ENCODE results near the gene MYO1D. TPM values are rescaled to one million over a fixed set of nuclear protein-coding genes. Genes with fewer than 3 reads are reported as not detected.
"Not testable (repeated sequence)": the region's sequence is repeated elsewhere in the genome, so short reads cannot be mapped to it uniquely, and the experiment has no call there.

MYO1D gene
- total RNA-seq, 1 donor from 2014 or later = 27.7 TPM

GRCh38 chr17:32527146-32527545 lies 349.8 kb downstream of the MYO1D start:
- Mint-ChIP-seq H3K36me3 (ENCODE audit: low read depth) (no peaks in the 10 kb centered on the region), H3K9me3 (no peaks in the 10 kb centered on the region), H3K27me3 (no peaks in the 10 kb centered on the region), H3K27ac (peak overlapping the region; percentile 31), H3K4me3 (no peak overlapping the region), H3K4me1 (peaks cover 58% of the 10 kb centered on the region)
- ChIA-PET CTCF (interaction anchor here (1.1 to 2.7 kb wide), 3 partner anchors 43 to 82 kb away, joined by 3 to 11 read pairs (median 5); no protein-coding TSS in a partner anchor), POLR2A (no interaction called here)
- TF ChIP-seq, protein P1, sequence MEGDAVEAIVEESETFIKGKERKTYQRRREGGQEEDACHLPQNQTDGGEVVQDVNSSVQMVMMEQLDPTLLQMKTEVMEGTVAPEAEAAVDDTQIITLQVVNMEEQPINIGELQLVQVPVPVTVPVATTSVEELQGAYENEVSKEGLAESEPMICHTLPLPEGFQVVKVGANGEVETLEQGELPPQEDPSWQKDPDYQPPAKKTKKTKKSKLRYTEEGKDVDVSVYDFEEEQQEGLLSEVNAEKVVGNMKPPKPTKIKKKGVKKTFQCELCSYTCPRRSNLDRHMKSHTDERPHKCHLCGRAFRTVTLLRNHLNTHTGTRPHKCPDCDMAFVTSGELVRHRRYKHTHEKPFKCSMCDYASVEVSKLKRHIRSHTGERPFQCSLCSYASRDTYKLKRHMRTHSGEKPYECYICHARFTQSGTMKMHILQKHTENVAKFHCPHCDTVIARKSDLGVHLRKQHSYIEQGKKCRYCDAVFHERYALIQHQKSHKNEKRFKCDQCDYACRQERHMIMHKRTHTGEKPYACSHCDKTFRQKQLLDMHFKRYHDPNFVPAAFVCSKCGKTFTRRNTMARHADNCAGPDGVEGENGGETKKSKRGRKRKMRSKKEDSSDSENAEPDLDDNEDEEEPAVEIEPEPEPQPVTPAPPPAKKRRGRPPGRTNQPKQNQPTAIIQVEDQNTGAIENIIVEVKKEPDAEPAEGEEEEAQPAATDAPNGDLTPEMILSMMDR (IDR thresholded peaks at IDR 0.05) = no peak
- DNase-seq (no peak), ATAC-seq (ENCODE audit: low read depth) (no peak)
- intact Hi-C loops (cut with micrococcal nuclease) = no loop called here

DNA sequence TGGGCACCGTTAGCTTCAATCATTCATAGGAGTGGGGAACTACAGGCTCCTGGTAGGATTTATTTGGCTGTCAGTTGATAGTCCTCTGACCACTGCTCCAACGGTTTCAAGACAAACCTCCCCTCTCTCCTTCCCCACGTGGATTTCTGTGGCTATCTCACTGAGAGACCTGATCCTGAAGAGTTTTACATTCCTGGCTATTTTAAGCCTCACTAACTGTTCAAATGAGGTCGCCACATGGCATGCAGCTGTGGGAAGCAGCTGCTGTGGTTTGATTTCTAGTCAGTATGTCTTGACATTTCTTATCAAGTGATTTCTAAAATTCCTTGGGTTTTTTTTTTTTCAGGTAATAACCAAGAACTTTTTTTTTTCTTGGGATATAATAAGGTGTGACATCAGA lies 351.8 kb downstream of the MYO1D start:
- Mint-ChIP-seq H3K36me3 (ENCODE audit: low read depth) (no peaks in the 10 kb centered on the region), H3K27ac (peak overlapping the region; percentile 93), H3K4me1 (peaks cover 74% of the 10 kb centered on the region), H3K4me3 (no peak overlapping the region), H3K9me3 (no peaks in the 10 kb centered on the region), H3K27me3 (no peaks in the 10 kb centered on the region)
- ATAC-seq (ENCODE audit: low read depth) = no peak
- ChIA-PET CTCF (interaction anchor here (2.3 to 2.7 kb wide), 3 partner anchors 14 to 63 kb away, joined by 8 to 20 read pairs (median 11); no protein-coding TSS in a partner anchor), POLR2A (interaction anchor here (0.9 to 4.3 kb wide), 6 partner anchors 10 to 65 kb away, joined by 4 to 90 read pairs (median 10); partner anchors contain the start of gene CDK5R1)
- TF ChIP-seq, protein P1 (IDR thresholded peaks at IDR 0.05) = no peak
- DNase-seq = no peak
- intact Hi-C loops (cut with micrococcal nuclease) = no loop called here

GRCh38 chr17:32524553-32524880 lies 352.4 kb downstream of the MYO1D start:
- ChIA-PET CTCF (interaction anchor here (1.3 to 2.5 kb wide), 10 partner anchors 10 to 84 kb away, joined by 4 to 20 read pairs (median 6); partner anchors contain the start of genes CDK5R1 and PSMD11), POLR2A (interaction anchor here (0.8 to 4.3 kb wide), 14 partner anchors 9 to 87 kb away, joined by 4 to 90 read pairs (median 11); partner anchors contain the start of genes CDK5R1 and PSMD11)
- not testable (repeated sequence) for H3K36me3 Mint-ChIP-seq (ENCODE audit: low read depth); H3K4me3 Mint-ChIP-seq; H3K9me3 Mint-ChIP-seq; H3K27me3 Mint-ChIP-seq; DNase-seq; ATAC-seq (ENCODE audit: low read depth)
- peak overlapping the region; percentile 93 for H3K27ac Mint-ChIP-seq
- peaks cover 80% of the 10 kb centered on the region for H3K4me1 Mint-ChIP-seq
- intact Hi-C loops (cut with micrococcal nuclease) = loop anchor here (1.0 kb wide), 1 partner anchor 34 kb away; no protein-coding TSS in a partner anchor

DNA sequence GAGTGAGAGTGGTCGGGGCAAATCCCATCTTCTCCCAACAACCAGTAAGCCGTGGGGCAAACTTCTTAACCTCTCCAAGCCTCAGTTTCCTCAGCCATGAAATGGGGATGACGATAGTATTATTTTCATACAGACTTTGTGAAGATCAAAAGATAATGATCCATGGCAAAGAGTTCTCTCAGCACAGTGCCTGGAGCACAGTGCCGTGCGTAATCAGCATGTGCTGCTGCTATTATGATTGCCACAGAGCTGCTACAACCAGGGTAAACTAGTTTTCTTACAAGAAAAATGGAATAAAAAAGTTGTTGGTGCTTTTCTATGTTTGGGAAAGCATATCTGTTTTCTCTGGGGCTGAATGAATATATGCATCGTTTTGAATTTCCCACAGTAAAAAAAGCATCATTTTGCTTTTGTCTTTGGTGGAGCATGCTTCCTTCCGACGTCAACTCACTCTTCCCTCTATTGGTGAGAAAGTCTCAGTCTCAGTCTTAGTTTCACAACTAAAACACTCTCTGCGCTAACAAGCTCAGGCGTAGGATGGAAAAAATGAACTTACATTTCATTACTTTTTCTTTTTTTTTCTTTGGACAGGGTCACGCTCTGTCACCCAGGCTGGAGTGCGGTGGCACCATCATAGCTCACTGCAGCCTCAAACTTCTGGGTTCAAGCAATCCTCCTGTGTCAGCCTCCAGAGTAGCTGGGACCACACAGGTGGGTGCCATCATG lies 352.9 kb downstream of the MYO1D start:
- no peaks in the 10 kb centered on the region for H3K36me3 Mint-ChIP-seq (ENCODE audit: low read depth)
- intact Hi-C loops (cut with micrococcal nuclease) = loop anchor here (1.0 to 2.0 kb wide), 7 partner anchors 9 to 174 kb away; partner anchors contain the start of genes CDK5R1, PSMD11 and ZNF207
- POLR2A ChIA-PET = interaction anchor here (0.6 to 4.3 kb wide), 22 partner anchors 9 to 1204 kb away, joined by 3 to 90 read pairs (median 9); partner anchors contain the start of genes CDK5R1 and PSMD11
- no peaks in the 10 kb centered on the region for H3K9me3 Mint-ChIP-seq
- peak overlapping the region; percentile 48 for H3K4me3 Mint-ChIP-seq
- ATAC-seq (ENCODE audit: low read depth) (peak; percentile 53), DNase-seq (no peak)
- CTCF ChIA-PET = interaction anchor here (1.3 to 2.5 kb wide), 10 partner anchors 9 to 84 kb away, joined by 4 to 20 read pairs (median 6); partner anchors contain the start of genes CDK5R1 and PSMD11
- H3K4me1 Mint-ChIP-seq = peaks cover 79% of the 10 kb centered on the region
- H3K27ac Mint-ChIP-seq = peak overlapping the region; percentile 93
- TF ChIP-seq, protein P1 (IDR thresholded peaks at IDR 0.05) = no peak
- H3K27me3 Mint-ChIP-seq = no peaks in the 10 kb centered on the region

- TF ChIP-seq, protein P1 (IDR thresholded peaks at IDR 0.05) = no peak
- peaks cover 79% of the 10 kb centered on the region for H3K4me1 Mint-ChIP-seq
- no peaks in the 10 kb centered on the region for H3K9me3 Mint-ChIP-seq
- no peak for DNase-seq
- no peaks in the 10 kb centered on the region for H3K27me3 Mint-ChIP-seq
- peak overlapping the region; percentile 48 for H3K4me3 Mint-ChIP-seq
- intact Hi-C loops (cut with micrococcal nuclease) = loop anchor here (1.0 to 2.0 kb wide), 6 partner anchors 8 to 173 kb away; partner anchors contain the start of genes CDK5R1, PSMD11 and ZNF207
- ChIA-PET CTCF (interaction anchor here (1.3 to 2.5 kb wide), 10 partner anchors 8 to 85 kb away, joined by 4 to 20 read pairs (median 6); partner anchors contain the start of genes CDK5R1 and PSMD11), POLR2A (interaction anchor here (0.6 to 4.3 kb wide), 22 partner anchors 8 to 1204 kb away, joined by 3 to 90 read pairs (median 8); partner anchors contain the start of genes CDK5R1 and PSMD11)
- ATAC-seq (ENCODE audit: low read depth) = peak; percentile 70
- peak overlapping the region; percentile 93 for H3K27ac Mint-ChIP-seq
- no peaks in the 10 kb centered on the region for H3K36me3 Mint-ChIP-seq (ENCODE audit: low read depth)
These were observed 353.8 kb downstream of the MYO1D start for GRCh38 chr17:32523017-32523680.

Data from activated B cell treated with CpG ODN at 0.5 μM for 24 hours (primary cell).